GM21360 (cell line): ENCODE measurements around the gene PPM1D.
"Not testable (repeated sequence)": the region's sequence is repeated elsewhere in the genome, so short reads cannot be mapped to it uniquely, and the experiment has no call there.

ENCODE experiments used
- ATAC-seq: cut with Tn5 transposase; IDR thresholded peaks from one replicate; pipeline ENCODE4 v1.9.1; 2021; ENCODE audit warnings: mild to moderate bottlenecking, moderate library complexity; ENCODE audit not compliant: unreplicated experiment

Gene PPM1D

GRCh38 chr17:60599620-60600489, at the start of gene PPM1D:
Gene PPM1D, plus strand, starts transcription at chr17:60600193. Its CDS starts 222 bp downstream, at chr17:60600415.
- ATAC-seq, result peak; percentile 92

- not testable (repeated sequence) for ATAC-seq
Observed at GRCh38 chr17:60552255-60552654, 47.7 kb upstream of the PPM1D start.

- no peak for ATAC-seq
Observed at GRCh38 chr17:60554377-60554788, 45.6 kb upstream of the PPM1D start.

- ATAC-seq, result no peak
Observed at GRCh38 chr17:60555786-60556185, 44.2 kb upstream of the PPM1D start.

- ATAC-seq, result no peak
Observed at GRCh38 chr17:60557805-60558204, 42.2 kb upstream of the PPM1D start.

- ATAC-seq, result no peak
Observed at GRCh38 chr17:60559659-60559994, 40.4 kb upstream of the PPM1D start.

- no peak for ATAC-seq
Observed at GRCh38 chr17:60559995-60560859, 39.8 kb upstream of the PPM1D start.

- ATAC-seq, result no peak
Observed at GRCh38 chr17:60560860-60561257, 39.1 kb upstream of the PPM1D start.

GRCh38 chr17:60562421-60562820, 37.6 kb upstream of the PPM1D start:
- no peak for ATAC-seq

GRCh38 chr17:60563743-60564142, 36.2 kb upstream of the PPM1D start:
- no peak for ATAC-seq

GRCh38 chr17:60565233-60565632, 34.8 kb upstream of the PPM1D start:
- ATAC-seq, result no peak

GRCh38 chr17:60573236-60574051, 26.5 kb upstream of the PPM1D start:
- ATAC-seq, result no peak

- ATAC-seq, result no peak
Observed at GRCh38 chr17:60577147-60577915, 22.7 kb upstream of the PPM1D start.

- no peak for ATAC-seq
Observed at GRCh38 chr17:60579090-60579489, 20.9 kb upstream of the PPM1D start.

- ATAC-seq, result no peak
Observed at GRCh38 chr17:60579551-60579950, 20.4 kb upstream of the PPM1D start.

- no peak for ATAC-seq
Observed at GRCh38 chr17:60583008-60583407, 17.0 kb upstream of the PPM1D start.

- no peak for ATAC-seq
Observed at GRCh38 chr17:60585887-60586286, 14.1 kb upstream of the PPM1D start.

- ATAC-seq, result no peak
Observed at GRCh38 chr17:60586288-60586974, 13.6 kb upstream of the PPM1D start.

GRCh38 chr17:60590070-60590469, 9.9 kb upstream of the PPM1D start:
- ATAC-seq, result no peak

GRCh38 chr17:60592750-60593149, 7.2 kb upstream of the PPM1D start:
- ATAC-seq, result no peak
